SK-N-MC (cell line): ENCODE measurements around the gene CRLF3.

ENCODE experiments used
- EZH2 ChIP-seq: fragments of 200-600 bp; sonication (generic); IDR thresholded peaks from one replicate; pipeline ENCODE4 v1.6.1; 2017; ENCODE audit warnings: antibody characterized with exemption
- FOXP2 ChIP-seq: optimal IDR thresholded peaks from 2 replicates; pipeline ENCODE3; 2011; ENCODE audit warnings: mild to moderate bottlenecking, moderate library complexity; ENCODE audit not compliant: insufficient read depth; ENCODE audit errors: extremely low read length, control extremely low read depth
- POLR2AphosphoS5 ChIP-seq: IDR thresholded peaks from 2 replicates; pipeline ENCODE4 v1.6.1; 2012; ENCODE audit warnings: mild to moderate bottlenecking, low read depth, low read length, borderline replicate concordance

- TF ChIP-seq EZH2 (no peak), POLR2AphosphoS5 (no peak), FOXP2 (no peak)
Measured at GRCh38 chr17:30854146-30854545, 29.7 kb upstream of the CRLF3 start.
